Non-pigmented ciliary epithelial cell (primary cell): ENCODE measurements around the gene FXR2.
A peak's percentile ranks its signal among the peaks of the same experiment; 100 is the strongest.

Experiments used
- DNase-seq: peaks from one replicate; pipeline ENCODE4 v3.0.0-alpha.2; 2010; ENCODE audit warnings: low read depth

Gene FXR2

GRCh38 chr17:7572588-7573323 is 41.9 kb downstream of the FXR2 start:
- peak; percentile 97 for DNase-seq

DNA sequence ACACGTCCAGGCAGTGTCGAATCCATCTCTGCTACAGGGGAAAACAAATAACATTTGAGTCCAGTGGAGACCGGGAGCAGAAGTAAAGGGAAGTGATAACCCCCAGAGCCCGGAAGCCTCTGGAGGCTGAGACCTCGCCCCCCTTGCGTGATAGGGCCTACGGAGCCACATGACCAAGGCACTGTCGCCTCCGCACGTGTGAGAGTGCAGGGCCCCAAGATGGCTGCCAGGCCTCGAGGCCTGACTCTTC is 42.4 kb downstream of the FXR2 start:
- no peak for DNase-seq

DNA sequence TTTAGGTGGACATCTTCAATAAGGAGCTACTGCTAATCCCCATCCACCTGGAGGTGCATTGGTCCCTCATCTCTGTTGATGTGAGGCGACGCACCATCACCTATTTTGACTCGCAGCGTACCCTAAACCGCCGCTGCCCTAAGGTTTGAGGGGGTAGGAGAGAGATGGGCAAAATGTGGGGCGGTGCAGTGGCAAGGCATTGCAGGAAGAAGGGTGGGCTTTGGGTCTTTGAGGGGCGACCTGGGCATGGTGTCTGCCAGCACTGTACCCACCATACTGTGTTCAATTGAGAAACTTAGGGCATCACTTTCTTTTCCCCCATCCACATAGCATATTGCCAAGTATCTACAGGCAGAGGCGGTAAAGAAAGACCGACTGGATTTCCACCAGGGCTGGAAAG is 44.3 kb downstream of the FXR2 start:
- no peak for DNase-seq

GRCh38 chr17:7569571-7569970 is 45.1 kb downstream of the FXR2 start:
- DNase-seq = no peak

DNA sequence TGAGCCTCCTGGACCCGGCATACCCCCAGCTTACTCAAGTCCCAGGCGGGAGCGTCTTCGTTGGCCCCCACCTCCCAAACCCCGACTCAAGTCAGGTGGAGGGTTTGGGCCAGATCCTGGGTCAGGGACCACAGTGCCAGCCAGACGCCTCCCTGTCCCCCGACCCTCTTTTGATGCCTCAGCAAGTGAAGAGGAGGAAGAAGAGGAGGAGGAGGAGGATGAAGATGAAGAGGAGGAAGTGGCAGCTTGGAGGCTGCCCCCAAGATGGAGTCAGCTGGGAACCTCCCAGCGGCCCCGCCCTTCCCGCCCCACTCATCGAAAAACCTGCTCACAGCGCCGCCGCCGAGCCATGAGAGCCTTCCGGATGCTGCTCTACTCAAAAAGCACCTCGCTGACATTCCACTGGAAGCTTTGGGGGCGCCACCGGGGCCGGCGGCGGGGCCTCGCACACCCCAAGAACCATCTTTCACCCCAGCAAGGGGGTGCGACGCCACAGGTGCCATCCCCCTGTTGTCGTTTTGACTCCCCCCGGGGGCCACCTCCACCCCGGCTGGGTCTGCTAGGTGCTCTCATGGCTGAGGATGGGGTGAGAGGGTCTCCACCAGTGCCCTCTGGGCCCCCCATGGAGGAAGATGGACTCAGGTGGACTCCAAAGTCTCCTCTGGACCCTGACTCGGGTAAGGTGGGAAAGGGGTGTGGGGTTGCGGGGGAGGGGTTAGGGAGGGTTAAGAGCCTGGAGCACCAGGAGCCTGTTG is 51.4 kb downstream of the FXR2 start:
- DNase-seq = no peak

- no peak for DNase-seq
These were observed 52.5 kb downstream of the FXR2 start for GRCh38 chr17:7562208-7562605.

DNA sequence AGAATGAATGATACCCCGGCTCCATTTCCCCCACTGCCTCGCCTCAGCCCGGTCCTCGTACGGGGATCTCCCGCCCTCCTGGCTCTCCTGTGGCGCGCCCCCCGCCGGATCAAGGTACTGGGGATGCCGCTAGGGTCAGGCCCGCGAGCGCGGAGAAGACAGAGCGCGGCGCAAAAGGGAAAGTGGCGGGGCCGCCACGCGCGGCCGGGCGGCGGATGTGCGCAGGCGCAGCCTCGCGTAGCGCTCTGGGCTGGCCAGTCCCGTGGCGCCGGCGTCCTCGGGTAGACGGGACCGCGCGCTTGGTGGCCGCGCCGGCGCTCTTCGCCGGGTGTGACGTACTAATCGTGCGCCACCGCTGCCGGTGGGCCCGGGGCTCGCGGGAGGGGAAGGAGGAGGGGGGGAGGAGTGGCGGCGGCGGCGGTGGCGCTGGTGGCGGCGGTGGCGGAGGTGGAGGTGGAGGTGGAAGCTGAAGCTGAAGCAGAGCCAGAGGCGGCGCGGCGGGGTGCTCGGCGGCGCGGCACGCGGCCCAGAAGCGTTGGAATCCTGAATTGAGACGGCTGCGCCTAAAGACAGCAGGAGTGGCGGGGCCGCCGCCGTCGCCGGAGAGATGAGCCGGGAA is 53.0 kb downstream of the FXR2 start, which contains the start of gene SENP3:
Gene SENP3, plus strand, starts transcription at position 331 of the 619 bp plus-strand sequence. CDS start 1,158 bp downstream, outside the sequence.
- no peak for DNase-seq

DNA sequence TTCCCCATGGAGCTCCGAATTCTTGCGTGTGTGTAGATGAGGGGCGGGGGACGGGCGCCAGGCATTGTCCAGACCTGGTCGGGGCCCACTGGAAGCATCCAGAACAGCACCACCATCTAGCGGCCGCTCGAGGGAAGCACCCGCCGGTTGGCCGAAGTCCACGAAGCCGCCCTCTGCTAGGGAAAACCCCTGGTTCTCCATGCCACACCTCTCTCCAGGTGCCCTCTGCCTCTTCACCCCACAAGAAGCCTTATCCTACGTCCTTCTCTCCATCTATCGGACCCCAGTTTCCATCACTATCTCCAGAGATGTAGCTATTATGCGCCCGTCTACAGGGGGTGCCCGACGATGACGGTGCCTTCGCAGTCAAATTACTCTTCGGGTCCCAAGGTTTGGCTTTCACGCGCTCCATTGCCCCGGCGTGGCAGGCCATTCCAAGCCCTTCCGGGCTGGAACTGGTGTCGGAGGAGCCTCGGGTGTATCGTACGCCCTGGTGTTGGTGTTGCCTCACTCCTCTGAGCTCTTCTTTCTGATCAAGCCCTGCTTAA is 53.6 kb downstream of the FXR2 start:
- no peak for DNase-seq

GRCh38 chr17:7560172-7561027 is 54.3 kb downstream of the FXR2 start:
- DNase-seq = no peak

DNA sequence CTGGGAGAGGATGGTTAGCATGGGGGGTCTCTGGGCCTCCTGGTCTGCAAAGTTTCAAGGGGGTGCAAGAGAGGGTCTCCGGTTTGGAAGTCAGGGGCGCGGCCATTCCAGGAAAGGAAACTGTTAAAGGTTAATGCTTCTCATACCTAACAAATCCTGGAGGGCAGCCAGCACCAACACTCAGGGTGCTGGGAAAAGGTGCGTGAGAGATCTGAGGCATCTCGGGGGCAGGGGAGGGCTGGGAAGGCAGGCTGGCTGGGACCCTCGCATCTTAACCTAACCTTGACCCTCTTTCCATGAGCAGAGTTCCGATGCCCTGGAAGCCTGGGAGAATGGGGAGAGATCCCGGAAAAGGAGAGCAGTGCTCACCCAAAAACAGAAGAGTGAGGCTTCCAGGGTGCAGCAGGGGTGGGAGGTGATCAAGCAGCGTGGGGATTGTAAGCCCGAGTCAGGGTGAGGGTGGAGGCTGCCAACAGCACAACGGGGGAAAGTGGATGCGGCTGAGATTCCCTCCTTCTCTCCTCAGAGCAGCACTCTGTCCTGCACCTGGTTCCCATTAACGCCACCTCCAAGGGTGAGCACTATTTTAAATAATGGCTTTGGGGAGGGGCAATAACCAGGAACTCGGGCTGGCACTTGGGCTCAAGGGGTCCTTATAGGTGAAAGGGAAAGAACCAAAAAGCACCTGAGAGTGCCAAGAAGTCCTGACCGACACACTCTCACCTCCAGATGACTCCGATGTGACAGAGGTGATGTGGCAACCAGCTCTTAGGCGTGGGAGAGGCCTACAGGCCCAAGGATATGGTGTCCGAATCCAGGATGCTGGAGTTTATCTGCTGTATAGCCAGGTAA is 55.2 kb downstream of the FXR2 start:
- no peak for DNase-seq

DNA sequence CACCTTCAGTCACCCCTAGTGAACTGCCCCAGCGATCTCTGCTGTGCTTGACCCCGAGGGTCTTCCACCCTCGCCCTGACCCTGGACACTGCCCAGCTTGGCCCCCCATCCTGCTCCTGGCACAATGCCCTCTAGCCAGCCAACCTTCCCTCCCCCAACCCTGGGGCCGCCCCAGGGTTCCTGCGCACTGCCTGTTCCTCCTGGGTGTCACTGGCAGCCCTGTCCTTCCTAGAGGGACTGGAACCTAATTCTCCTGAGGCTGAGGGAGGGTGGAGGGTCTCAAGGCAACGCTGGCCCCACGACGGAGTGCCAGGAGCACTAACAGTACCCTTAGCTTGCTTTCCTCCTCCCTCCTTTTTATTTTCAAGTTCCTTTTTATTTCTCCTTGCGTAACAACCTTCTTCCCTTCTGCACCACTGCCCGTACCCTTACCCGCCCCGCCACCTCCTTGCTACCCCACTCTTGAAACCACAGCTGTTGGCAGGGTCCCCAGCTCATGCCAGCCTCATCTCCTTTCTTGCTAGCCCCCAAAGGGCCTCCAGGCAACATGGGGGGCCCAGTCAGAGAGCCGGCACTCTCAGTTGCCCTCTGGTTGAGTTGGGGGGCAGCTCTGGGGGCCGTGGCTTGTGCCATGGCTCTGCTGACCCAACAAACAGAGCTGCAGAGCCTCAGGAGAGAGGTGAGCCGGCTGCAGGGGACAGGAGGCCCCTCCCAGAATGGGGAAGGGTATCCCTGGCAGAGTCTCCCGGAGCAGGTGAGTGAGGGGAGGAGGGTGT is 56.0 kb downstream of the FXR2 start, which contains the start of gene TNFSF13:
Gene TNFSF13, plus strand, starts transcription at position 207 of the 776 bp plus-strand sequence. Its CDS starts 290 bp downstream, at position 497.
- no peak for DNase-seq

- DNase-seq = no peak
These were observed 56.7 kb downstream of the FXR2 start for GRCh38 chr17:7557775-7558543.

- DNase-seq = no peak
These were observed 57.4 kb downstream of the FXR2 start for GRCh38 chr17:7557147-7557764.

- no peak for DNase-seq
These were observed 58.1 kb downstream of the FXR2 start for GRCh38 chr17:7556627-7557026.

DNA sequence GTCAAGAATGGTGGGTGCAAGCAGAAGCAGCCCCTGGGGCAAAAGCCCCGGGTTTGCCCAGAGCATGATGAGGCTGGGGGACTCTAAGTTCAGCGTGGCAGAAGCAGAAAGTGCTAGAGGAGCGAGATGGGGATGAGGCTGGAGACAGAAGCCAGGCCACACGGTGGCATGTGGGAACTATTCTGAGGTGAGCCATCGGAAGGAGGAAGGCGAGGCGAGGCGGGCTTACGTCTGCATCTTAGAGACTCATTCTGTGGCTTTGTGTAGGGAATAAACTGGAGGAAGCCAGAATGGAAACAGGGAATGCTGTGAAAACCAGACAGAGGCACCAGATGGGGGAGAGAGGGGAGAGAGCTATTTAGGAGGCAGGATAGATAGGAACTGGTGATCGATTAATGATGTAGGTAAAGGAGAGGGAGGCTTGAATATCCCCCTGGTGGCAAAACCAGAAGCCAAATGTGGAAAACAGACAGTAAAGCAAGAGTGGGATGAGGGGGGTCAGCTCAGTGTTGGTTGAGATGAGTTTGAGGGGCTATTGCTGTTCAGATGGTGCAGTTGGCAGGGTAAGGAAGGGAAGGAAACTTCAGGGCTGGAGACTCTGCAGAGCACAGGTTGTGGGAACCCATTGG is 59.3 kb downstream of the FXR2 start:
- DNase-seq = no peak

DNA sequence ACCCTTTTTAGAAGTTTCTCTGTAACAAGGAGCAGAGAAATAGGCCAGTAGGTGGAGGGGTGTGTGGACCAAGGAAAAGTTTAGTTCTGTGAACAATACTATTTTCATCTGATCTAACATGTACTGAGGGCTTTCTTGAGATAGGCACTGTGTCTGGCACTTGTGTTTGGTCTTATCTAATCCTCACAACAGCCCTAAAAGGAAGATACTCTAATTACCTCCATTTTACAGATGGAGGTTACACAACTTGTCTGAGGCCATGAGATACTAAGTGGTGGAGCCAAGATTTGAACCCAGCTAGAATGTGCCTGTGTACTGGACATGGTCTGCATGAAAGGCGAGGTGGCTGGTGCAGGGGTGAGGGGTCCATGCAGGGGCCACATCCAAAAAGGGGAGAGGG is 61.3 kb downstream of the FXR2 start:
- DNase-seq = no peak

DNA sequence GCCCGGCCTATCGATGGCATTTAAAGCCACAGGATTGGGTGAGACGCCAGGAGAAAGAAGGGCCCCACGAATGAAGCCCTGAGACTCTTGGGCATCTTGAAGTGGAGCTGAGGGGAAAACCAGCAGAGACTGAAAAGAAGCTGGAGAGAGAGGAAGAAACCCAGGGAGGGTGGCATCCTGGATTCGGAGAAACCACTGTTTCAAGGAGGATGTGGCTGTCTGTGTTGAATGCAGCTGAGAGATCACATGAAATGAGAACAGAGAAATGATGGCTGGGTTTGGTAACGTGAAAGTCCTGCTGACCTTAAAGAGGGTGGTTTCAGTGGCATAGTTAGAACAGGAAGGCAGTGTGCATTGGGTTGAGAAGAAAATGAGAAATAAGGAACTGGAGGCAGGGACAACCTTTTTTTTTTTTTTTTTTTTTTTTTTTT is 62.1 kb downstream of the FXR2 start:
- no peak for DNase-seq

DNA sequence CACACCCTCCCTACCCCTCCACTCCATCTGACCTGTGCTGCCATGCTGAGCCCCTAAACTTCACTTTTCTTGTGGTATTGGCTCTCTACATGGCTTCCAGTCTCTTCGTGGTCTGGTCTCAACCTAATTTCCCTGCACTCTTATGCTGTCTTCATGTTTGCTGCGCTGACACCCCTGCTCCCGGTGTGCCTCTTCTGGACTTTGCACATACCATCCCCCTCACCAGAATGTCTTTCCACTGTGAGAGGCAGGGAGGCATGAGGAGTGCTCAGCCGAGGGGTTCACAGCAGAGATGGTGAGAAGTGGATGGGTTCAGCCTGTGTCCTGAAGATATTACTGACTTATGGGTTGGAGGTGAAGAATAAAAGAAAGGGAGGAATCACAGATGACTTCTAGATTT is 63.3 kb downstream of the FXR2 start:
- no peak for DNase-seq
